ENCODE measurements around the gene WEE1.

DNA sequence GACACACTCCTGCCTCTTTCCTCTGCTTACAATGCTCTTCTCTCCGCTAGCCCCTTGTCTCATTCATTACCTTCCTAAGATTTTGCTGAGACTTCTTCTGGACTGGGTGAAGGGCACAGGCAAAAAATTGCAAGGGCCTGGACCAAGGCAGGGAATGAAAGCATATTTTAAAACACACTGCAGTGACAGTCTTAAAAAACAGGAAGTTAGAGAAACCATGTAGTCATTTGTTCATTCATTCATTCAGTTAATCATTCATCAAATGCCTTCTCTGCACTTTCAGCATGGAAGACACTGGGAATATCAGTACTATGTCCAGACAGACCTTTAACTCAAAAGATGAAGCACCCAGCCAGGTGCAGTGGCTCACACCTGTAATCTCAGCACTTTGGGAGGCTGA, 45.5 kb downstream of the WEE1 start:
- TF ChIP-seq CTCF (IDR thresholded peaks at IDR 0.05; ENCODE audit: poor library complexity, severe bottlenecking) (no peak), EP300 (conservative IDR thresholded peaks at IDR 0.05; ENCODE audit: poor library complexity, severe bottlenecking) (no peak), REST (IDR thresholded peaks at IDR 0.05; ENCODE audit: borderline replicate concordance) (no peak), TAF1 (IDR thresholded peaks at IDR 0.05; ENCODE audit: low read depth) (no peak)
